Osteoblast (primary cell): ENCODE measurements around the gene PTPN14. TPM values are rescaled to one million over a fixed set of nuclear protein-coding genes. Genes with fewer than 3 reads are reported as not detected.
A peak's percentile ranks its signal among the peaks of the same experiment; 100 is the strongest.

ENCODE experiments used
- DNase-seq: peaks from one replicate; pipeline ENCODE4 v3.0.0; 2011; ENCODE audit warnings: low spot score, mixed read lengths; ENCODE audit not compliant: insufficient read length; ENCODE audit errors: missing footprints
- H2AFZ ChIP-seq: 2 replicates; pipeline ENCODE4 v1.6.0; 2011; ENCODE audit warnings: mild to moderate bottlenecking, low read length
- H3K27ac ChIP-seq: 2 replicates; pipeline ENCODE4 v1.5.1; 2011; ENCODE audit warnings: mild to moderate bottlenecking, low read depth, low read length, moderate library complexity
- H3K27me3 ChIP-seq: 2 replicates; pipeline ENCODE4 v1.6.0; 2012; ENCODE audit warnings: mild to moderate bottlenecking, control low read depth, inconsistent platforms, low read length, moderate library complexity; ENCODE audit not compliant: insufficient read depth
- H3K36me3 ChIP-seq: 2 replicates; pipeline ENCODE4 v1.5.1; 2011; ENCODE audit warnings: mild to moderate bottlenecking, low read length, control low read depth, moderate library complexity; ENCODE audit not compliant: insufficient read depth
- H3K4me1 ChIP-seq: 2 replicates; pipeline ENCODE4 v1.5.1; 2011; ENCODE audit warnings: mild to moderate bottlenecking, low read length, control low read depth, moderate library complexity; ENCODE audit not compliant: insufficient read depth
- H3K4me2 ChIP-seq: 2 replicates; pipeline ENCODE4 v1.6.0; 2011; ENCODE audit warnings: mild to moderate bottlenecking, low read length; ENCODE audit not compliant: insufficient read depth
- H3K4me3 ChIP-seq: fragments of 200-600 bp; sonication (generic); 3 replicates; pipeline ENCODE4 v1.5.1; 2012; ENCODE audit warnings: mild to moderate bottlenecking, low read length, inconsistent platforms; ENCODE audit not compliant: insufficient read depth
- H3K79me2 ChIP-seq: 2 replicates; pipeline ENCODE4 v1.6.0; 2012; ENCODE audit warnings: mild to moderate bottlenecking, low read length, control low read depth, inconsistent platforms; ENCODE audit not compliant: insufficient read depth
- H3K9me3 ChIP-seq: 2 replicates; pipeline ENCODE4 v1.5.1; 2011; ENCODE audit warnings: low read depth, low read length, control low read depth
- H4K20me1 ChIP-seq: 2 replicates; pipeline ENCODE4 v1.6.0; 2012; ENCODE audit warnings: mild to moderate bottlenecking, low read length, control low read depth; ENCODE audit not compliant: insufficient read depth
- total RNA-seq: library from RNA; depleted of rRNA; stranded (reverse); fragments of >200 nt; gene quantifications from 2 replicates; pipeline ENCODE4 v1.2.3, GENCODE V29; 2012
- TF ChIP-seq, protein P1 (sequence below): IDR thresholded peaks from 2 replicates; pipeline ENCODE4 v1.5.1; 2011; ENCODE audit warnings: mild to moderate bottlenecking, low read depth, low read length, moderate library complexity; ENCODE audit errors: extremely low read depth

The PTPN14 gene
- total RNA-seq, 1 donor = 131 TPM

DNA sequence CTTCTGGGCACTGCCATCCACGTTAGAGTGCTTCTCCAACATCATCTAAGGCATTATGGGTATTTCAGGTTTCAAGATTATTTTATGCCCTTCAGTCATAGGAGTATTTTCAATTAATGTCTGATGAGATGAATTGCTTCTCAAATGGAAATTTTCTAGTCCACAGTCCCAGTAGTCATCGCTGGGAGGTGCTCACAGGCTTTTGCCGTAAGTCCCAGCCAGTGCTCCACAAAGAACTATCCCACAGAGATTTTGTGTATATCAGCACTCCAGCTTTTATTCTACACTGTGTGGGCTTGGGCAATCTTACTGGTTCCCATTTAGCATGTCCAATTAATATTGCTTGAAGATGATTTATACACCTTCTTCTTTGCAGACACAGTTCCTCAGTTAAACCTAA, 209.5 kb downstream of the PTPN14 start:
- H3K4me2 ChIP-seq = no peak overlapping the region
- no peaks in the 10 kb centered on the region for H3K9me3 ChIP-seq
- no peak overlapping the region for H3K4me3 ChIP-seq
- peaks cover 6% of the 10 kb centered on the region for H3K4me1 ChIP-seq
- no peaks in the 10 kb centered on the region for H3K79me2 ChIP-seq
- peaks cover 44% of the 10 kb centered on the region for H3K36me3 ChIP-seq
- H2AFZ ChIP-seq = no peak overlapping the region
- H3K27me3 ChIP-seq = no peaks in the 10 kb centered on the region
- no peak overlapping the region for H3K27ac ChIP-seq
- no peaks in the 10 kb centered on the region for H4K20me1 ChIP-seq
- DNase-seq = no peak
- TF ChIP-seq, protein P1, sequence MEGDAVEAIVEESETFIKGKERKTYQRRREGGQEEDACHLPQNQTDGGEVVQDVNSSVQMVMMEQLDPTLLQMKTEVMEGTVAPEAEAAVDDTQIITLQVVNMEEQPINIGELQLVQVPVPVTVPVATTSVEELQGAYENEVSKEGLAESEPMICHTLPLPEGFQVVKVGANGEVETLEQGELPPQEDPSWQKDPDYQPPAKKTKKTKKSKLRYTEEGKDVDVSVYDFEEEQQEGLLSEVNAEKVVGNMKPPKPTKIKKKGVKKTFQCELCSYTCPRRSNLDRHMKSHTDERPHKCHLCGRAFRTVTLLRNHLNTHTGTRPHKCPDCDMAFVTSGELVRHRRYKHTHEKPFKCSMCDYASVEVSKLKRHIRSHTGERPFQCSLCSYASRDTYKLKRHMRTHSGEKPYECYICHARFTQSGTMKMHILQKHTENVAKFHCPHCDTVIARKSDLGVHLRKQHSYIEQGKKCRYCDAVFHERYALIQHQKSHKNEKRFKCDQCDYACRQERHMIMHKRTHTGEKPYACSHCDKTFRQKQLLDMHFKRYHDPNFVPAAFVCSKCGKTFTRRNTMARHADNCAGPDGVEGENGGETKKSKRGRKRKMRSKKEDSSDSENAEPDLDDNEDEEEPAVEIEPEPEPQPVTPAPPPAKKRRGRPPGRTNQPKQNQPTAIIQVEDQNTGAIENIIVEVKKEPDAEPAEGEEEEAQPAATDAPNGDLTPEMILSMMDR = no peak

DNA sequence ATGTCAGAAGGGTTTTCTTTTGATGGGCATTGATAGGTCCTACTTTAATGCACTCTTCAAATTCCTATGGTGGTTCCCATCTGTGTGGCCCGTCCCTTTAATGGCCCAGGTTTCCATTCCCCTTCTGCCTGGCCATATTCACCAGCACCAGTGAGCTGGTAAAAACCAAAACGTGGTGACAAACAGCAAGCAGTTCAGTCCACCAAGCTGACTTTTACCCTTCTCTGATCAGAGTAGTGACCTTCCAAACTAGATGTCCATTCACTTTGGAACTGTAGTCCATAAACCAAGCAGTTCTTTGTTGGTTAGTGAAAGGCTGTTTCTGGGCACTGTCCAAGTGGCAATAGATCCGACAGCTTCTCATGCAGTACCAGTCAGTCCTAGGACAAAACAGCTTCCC, 209.9 kb downstream of the PTPN14 start:
- Histone ChIP-seq H3K4me3 (no peak overlapping the region), H3K36me3 (peaks cover 41% of the 10 kb centered on the region), H3K4me2 (no peak overlapping the region), H3K27me3 (no peaks in the 10 kb centered on the region), H3K9me3 (no peaks in the 10 kb centered on the region), H4K20me1 (no peaks in the 10 kb centered on the region), H2AFZ (no peak overlapping the region), H3K27ac (no peak overlapping the region), H3K79me2 (no peaks in the 10 kb centered on the region), H3K4me1 (peaks cover 6% of the 10 kb centered on the region)
- no peak for DNase-seq
- TF ChIP-seq, protein P1 = no peak

DNA sequence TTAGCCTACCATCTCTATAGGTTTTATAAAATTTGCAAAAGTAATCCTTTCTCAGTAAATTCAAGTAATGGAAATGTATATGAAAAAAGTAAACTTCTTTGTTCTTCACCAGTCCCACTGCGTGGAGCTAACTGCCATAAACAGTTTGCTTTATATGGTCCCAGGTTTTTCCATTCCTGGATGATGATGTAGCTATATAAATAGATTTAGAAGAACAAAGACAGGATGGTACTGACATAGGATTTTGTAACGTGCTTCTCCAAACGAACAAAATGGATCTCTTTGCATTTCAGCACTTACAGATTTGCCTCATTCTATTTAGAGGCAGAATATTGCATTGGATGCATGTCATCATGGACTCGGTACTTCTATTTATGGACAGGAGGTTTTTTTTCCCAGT, 213.2 kb downstream of the PTPN14 start:
- no peaks in the 10 kb centered on the region for H3K9me3 ChIP-seq
- H3K4me3 ChIP-seq = no peak overlapping the region
- no peaks in the 10 kb centered on the region for H4K20me1 ChIP-seq
- H3K79me2 ChIP-seq = no peaks in the 10 kb centered on the region
- H3K36me3 ChIP-seq = peaks cover 28% of the 10 kb centered on the region
- H3K27me3 ChIP-seq = no peaks in the 10 kb centered on the region
- no peak overlapping the region for H2AFZ ChIP-seq
- peaks cover 6% of the 10 kb centered on the region for H3K4me1 ChIP-seq
- peak; percentile 27 for DNase-seq
- H3K27ac ChIP-seq = peak overlapping the region; percentile 57
- TF ChIP-seq, protein P1 = no peak
- no peak overlapping the region for H3K4me2 ChIP-seq

DNA sequence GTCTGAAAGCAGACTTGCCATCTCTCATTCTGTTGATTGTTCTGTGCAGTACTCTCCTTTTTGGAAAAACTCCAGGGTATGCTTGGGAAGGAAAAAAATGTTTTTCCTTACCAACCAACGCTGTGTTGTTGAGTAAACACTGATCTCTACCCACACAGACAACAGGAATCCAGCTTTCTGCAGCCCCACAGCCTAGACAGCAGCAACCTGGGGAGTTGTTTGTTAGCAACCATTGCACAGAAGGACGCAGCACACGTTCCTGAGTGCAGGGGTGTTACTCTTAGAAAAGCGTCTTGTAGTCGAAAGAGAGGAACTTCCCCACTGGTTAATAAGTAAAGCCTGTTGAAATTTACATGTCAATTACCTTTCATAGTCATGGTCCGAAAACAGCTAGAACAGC, 213.9 kb downstream of the PTPN14 start:
- TF ChIP-seq, protein P1 = no peak
- Histone ChIP-seq H3K4me1 (peaks cover 6% of the 10 kb centered on the region), H4K20me1 (no peaks in the 10 kb centered on the region), H3K4me2 (no peak overlapping the region), H2AFZ (no peak overlapping the region), H3K36me3 (peaks cover 25% of the 10 kb centered on the region), H3K4me3 (no peak overlapping the region), H3K79me2 (no peaks in the 10 kb centered on the region), H3K27ac (peak overlapping the region; percentile 57), H3K27me3 (no peaks in the 10 kb centered on the region), H3K9me3 (no peaks in the 10 kb centered on the region)
- DNase-seq = peak; percentile 48
